Esophagus muscularis mucosa (tissue), 4 donors: Measurements from ENCODE around the gene FSD2.

Source experiments
- EP300 ChIP-seq: sonication (generic); formaldehyde crosslinking; IDR thresholded peaks from one replicate; pipeline ENCODE4 v1.6.1; 2017; ENCODE audit warnings: antibody characterized with exemption
- POLR2A ChIP-seq: fragments of 450-650 bp; IDR thresholded peaks from one replicate; pipeline ENCODE4 v1.6.1; 2017; ENCODE audit warnings: antibody characterized with exemption, moderate library complexity, mild to moderate bottlenecking, low read depth
- TF ChIP-seq, protein P1 (sequence below), 3 experiments: fragments of 200-600 bp in 2 of 3; fragments of 450-650 bp in 1 of 3; sonication (generic) in 2 of 3; IDR thresholded peaks; one replicate each; pipeline ENCODE4 v1.5.1; 2017 to 2019; ENCODE audit warnings: antibody characterized with exemption in 3 of 3, mild to moderate bottlenecking in 2 of 3, moderate library complexity in 1 of 3

GRCh38 chr15:82838096-82838735 lies 32.3 kb upstream of the FSD2 start:
- TF ChIP-seq, protein P1, sequence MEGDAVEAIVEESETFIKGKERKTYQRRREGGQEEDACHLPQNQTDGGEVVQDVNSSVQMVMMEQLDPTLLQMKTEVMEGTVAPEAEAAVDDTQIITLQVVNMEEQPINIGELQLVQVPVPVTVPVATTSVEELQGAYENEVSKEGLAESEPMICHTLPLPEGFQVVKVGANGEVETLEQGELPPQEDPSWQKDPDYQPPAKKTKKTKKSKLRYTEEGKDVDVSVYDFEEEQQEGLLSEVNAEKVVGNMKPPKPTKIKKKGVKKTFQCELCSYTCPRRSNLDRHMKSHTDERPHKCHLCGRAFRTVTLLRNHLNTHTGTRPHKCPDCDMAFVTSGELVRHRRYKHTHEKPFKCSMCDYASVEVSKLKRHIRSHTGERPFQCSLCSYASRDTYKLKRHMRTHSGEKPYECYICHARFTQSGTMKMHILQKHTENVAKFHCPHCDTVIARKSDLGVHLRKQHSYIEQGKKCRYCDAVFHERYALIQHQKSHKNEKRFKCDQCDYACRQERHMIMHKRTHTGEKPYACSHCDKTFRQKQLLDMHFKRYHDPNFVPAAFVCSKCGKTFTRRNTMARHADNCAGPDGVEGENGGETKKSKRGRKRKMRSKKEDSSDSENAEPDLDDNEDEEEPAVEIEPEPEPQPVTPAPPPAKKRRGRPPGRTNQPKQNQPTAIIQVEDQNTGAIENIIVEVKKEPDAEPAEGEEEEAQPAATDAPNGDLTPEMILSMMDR (IDR thresholded peaks at IDR 0.05), result no peak
- TF ChIP-seq POLR2A (no peak), EP300 (no peak)
